DND-41 (cell line): ENCODE data around the gene STMND1.

Experiments
- ATAC-seq: fragments of 200-7000 bp; cut with Tn5 transposase; 3 replicates; pipeline ENCODE4 v1.9.1; 2021; ENCODE audit warnings: low read depth; ENCODE audit not compliant: insufficient read depth
- DNase-seq: peaks from one replicate; pipeline ENCODE4 v3.0.0-alpha.2; 2020
- H2AFZ ChIP-seq: 2 replicates; pipeline ENCODE4 v1.6.0; 2012; ENCODE audit warnings: low read depth, low read length
- H3K27ac ChIP-seq: 2 replicates; pipeline ENCODE4 v1.5.1; 2012; ENCODE audit warnings: low read length, inconsistent platforms
- H3K27me3 ChIP-seq: fragments of 200-600 bp; sonication (generic); 2 replicates; pipeline ENCODE4 v1.6.0; 2012; ENCODE audit warnings: low read length, mild to moderate bottlenecking, inconsistent platforms; ENCODE audit not compliant: insufficient read depth, poor library complexity
- H3K36me3 ChIP-seq: 2 replicates; pipeline ENCODE4 v1.5.1; 2012; ENCODE audit warnings: low read length, inconsistent platforms; ENCODE audit not compliant: insufficient read depth
- H3K4me1 ChIP-seq: 2 replicates; pipeline ENCODE4 v1.5.1; 2012; ENCODE audit warnings: mild to moderate bottlenecking, low read length; ENCODE audit not compliant: insufficient read depth
- H3K4me2 ChIP-seq: 2 replicates; pipeline ENCODE4 v1.6.0; 2012; ENCODE audit warnings: mild to moderate bottlenecking, moderate library complexity, low read length, inconsistent platforms; ENCODE audit not compliant: insufficient read depth
- H3K4me3 ChIP-seq, 2 experiments: fragments of 200-600 bp in 1 of 2; shearing (Covaris generic) in 1 of 2; 2 replicates each; pipeline ENCODE4 v1.5.1; 2012 to 2016; ENCODE audit warnings: inconsistent platforms in 2 of 2, low read length in 2 of 2, mild to moderate bottlenecking in 2 of 2, low read depth in 1 of 2, moderate library complexity in 1 of 2
- H3K79me2 ChIP-seq: 2 replicates; pipeline ENCODE4 v1.6.0; 2012; ENCODE audit warnings: low read length, inconsistent platforms; ENCODE audit not compliant: insufficient read depth
- H3K9ac ChIP-seq: 2 replicates; pipeline ENCODE4 v1.6.0; 2012; ENCODE audit warnings: low read depth, mild to moderate bottlenecking, inconsistent platforms, low read length, moderate library complexity
- H3K9me3 ChIP-seq: 2 replicates; pipeline ENCODE4 v1.5.1; 2012; ENCODE audit warnings: low read length, moderate library complexity, mild to moderate bottlenecking, inconsistent platforms; ENCODE audit not compliant: insufficient read depth, severe bottlenecking
- H4K20me1 ChIP-seq: 2 replicates; pipeline ENCODE4 v1.6.0; 2012; ENCODE audit warnings: low read length; ENCODE audit not compliant: insufficient read depth
- CTCF ChIP-seq: IDR thresholded peaks from 2 replicates; pipeline ENCODE4 v1.5.1; 2012; ENCODE audit warnings: borderline replicate concordance, low read length, moderate library complexity, mild to moderate bottlenecking; ENCODE audit not compliant: poor library complexity, severe bottlenecking; ENCODE audit errors: extremely low read depth
- EZH2 ChIP-seq: IDR thresholded peaks from 3 replicates; pipeline ENCODE4 v1.6.1; 2012; ENCODE audit warnings: borderline replicate concordance, low read depth, mild to moderate bottlenecking, moderate library complexity, low read length, inconsistent platforms; ENCODE audit not compliant: severe bottlenecking

The STMND1 gene

GRCh38 chr6:17058550-17058949 lies 43.3 kb upstream of the STMND1 start:
- no peaks in the 10 kb centered on the region for H3K27me3 ChIP-seq
- no peak overlapping the region for H2AFZ ChIP-seq
- no peak overlapping the region for H3K9ac ChIP-seq
- no peaks in the 10 kb centered on the region for H3K36me3 ChIP-seq
- no peak overlapping the region for H3K27ac ChIP-seq
- TF ChIP-seq CTCF (no peak), EZH2 (no peak)
- DNase-seq (no peak), ATAC-seq (no peak)
- H3K4me2 ChIP-seq = no peak overlapping the region
- no peaks in the 10 kb centered on the region for H4K20me1 ChIP-seq
- H3K79me2 ChIP-seq = no peaks in the 10 kb centered on the region
- no peak overlapping the region for H3K4me3 ChIP-seq
- no peaks in the 10 kb centered on the region for H3K9me3 ChIP-seq
- H3K4me1 ChIP-seq = no peaks in the 10 kb centered on the region

DNA sequence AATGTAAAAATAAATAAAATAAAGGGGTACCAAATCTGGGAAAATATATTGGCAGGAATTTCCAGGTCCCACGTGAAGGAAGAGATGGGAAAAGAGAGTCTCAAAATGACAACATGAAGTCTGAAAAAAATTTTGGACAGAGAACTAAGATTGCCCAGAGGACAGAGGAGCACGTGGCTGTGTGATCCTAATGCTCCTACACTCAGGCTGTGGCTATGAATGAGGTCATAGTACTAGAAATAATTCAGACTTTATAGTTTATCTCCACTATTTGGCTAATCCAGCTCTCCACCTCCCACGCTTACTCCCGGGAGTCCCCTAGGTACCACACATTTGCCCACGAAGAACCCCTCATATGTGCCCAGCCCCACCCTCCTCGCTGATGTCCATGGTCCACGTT lies 42.8 kb upstream of the STMND1 start:
- H3K4me2 ChIP-seq = no peak overlapping the region
- no peaks in the 10 kb centered on the region for H3K9me3 ChIP-seq
- no peaks in the 10 kb centered on the region for H4K20me1 ChIP-seq
- H3K27ac ChIP-seq = no peak overlapping the region
- H3K79me2 ChIP-seq = no peaks in the 10 kb centered on the region
- TF ChIP-seq EZH2 = no peak
- no peak for TF ChIP-seq CTCF
- ATAC-seq = no peak
- no peaks in the 10 kb centered on the region for H3K27me3 ChIP-seq
- H3K36me3 ChIP-seq = no peaks in the 10 kb centered on the region
- H3K4me1 ChIP-seq = no peaks in the 10 kb centered on the region
- DNase-seq = no peak
- no peak overlapping the region for H3K4me3 ChIP-seq
- no peak overlapping the region for H3K9ac ChIP-seq
- no peak overlapping the region for H2AFZ ChIP-seq

- Histone ChIP-seq H3K4me1 (no peaks in the 10 kb centered on the region), H3K4me2 (no peak overlapping the region), H3K36me3 (no peaks in the 10 kb centered on the region), H3K27ac (no peak overlapping the region), H3K9ac (no peak overlapping the region), H4K20me1 (no peaks in the 10 kb centered on the region), H3K9me3 (no peaks in the 10 kb centered on the region), H3K79me2 (no peaks in the 10 kb centered on the region), H3K4me3 (no peak overlapping the region), H2AFZ (no peak overlapping the region), H3K27me3 (no peaks in the 10 kb centered on the region)
- no peak for ATAC-seq
- no peak for DNase-seq
- no peak for TF ChIP-seq EZH2
- TF ChIP-seq CTCF = no peak
These were observed 42.0 kb upstream of the STMND1 start for GRCh38 chr6:17059850-17060249.

DNA sequence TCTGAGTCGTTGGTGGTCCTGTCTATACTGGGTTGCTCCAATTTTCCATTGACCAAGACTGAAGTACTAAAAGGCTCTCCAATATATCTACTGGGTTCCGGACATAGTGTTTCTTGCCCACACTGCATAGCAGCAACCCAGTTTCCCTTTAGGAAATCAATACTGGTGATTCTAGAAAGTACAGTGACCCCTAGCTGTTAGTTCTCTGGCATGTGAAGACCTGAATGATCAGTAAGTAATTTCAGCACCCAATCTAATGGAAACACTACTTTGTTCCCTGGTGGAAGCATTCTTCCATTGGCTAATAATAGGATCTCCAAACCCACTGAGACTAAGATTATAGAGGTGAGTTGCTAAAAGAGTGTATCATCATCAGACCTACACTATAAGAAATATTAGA lies 40.8 kb upstream of the STMND1 start:
- Histone ChIP-seq H3K27ac (no peak overlapping the region), H3K27me3 (no peaks in the 10 kb centered on the region), H3K9ac (no peak overlapping the region), H3K79me2 (no peaks in the 10 kb centered on the region), H3K4me1 (no peaks in the 10 kb centered on the region), H3K4me2 (no peak overlapping the region), H2AFZ (no peak overlapping the region), H3K9me3 (no peaks in the 10 kb centered on the region), H4K20me1 (no peaks in the 10 kb centered on the region), H3K4me3 (no peak overlapping the region), H3K36me3 (no peaks in the 10 kb centered on the region)
- no peak for TF ChIP-seq CTCF
- ATAC-seq (no peak), DNase-seq (no peak)
